ENCODE data around the gene GUK1.
"Not testable (repeated sequence)": the region's sequence is repeated elsewhere in the genome, so short reads cannot be mapped to it uniquely, and the experiment has no call there.

Gene GUK1

GRCh38 chr1:228110556-228110955 lies 29.5 kb upstream of the GUK1 start:
- peak overlapping the region; percentile 97; the same call in 1 of the 2 replicates for H3K4me2 ChIP-seq (ENCODE audit: low read depth, low read length)
- H3K27ac ChIP-seq (ENCODE audit: low read length), result no peak overlapping the region
- H3K4me1 ChIP-seq (ENCODE audit: low read length), result peaks cover 28% of the 10 kb centered on the region
- H2AFZ ChIP-seq (ENCODE audit: low read length), result no peak overlapping the region
- H3K9me3 ChIP-seq (replicated peaks; ENCODE audit: insufficient read depth, low read length), result no peaks in the 10 kb centered on the region
- no peaks in the 10 kb centered on the region for H4K20me1 ChIP-seq (ENCODE audit: insufficient read depth, low read length)
- peaks cover 42% of the 10 kb centered on the region for H3K79me2 ChIP-seq (ENCODE audit: low read length)
- H3K4me3 ChIP-seq (ENCODE audit: low read length), result no peak overlapping the region
- H3K27me3 ChIP-seq (replicated peaks; ENCODE audit: insufficient read depth, low read length), result no peaks in the 10 kb centered on the region
- H3F3A ChIP-seq (ENCODE audit: insufficient read depth, low read length), result peaks cover 19% of the 10 kb centered on the region
- no peak for DNase-seq
- H3K9ac ChIP-seq (ENCODE audit: low read length), result no peak overlapping the region
- 0 out of 2 replicates have a peak, but pooled peaks cover 3% of the 10 kb centered on the region for H3K36me3 ChIP-seq (replicated peaks; ENCODE audit: insufficient read depth, low read length)
- TF ChIP-seq EZH2 (optimal IDR thresholded peaks at IDR 0.05; ENCODE audit: low read depth, low read length) (no peak), EZH2phosphoT487 (IDR thresholded peaks at IDR 0.05; ENCODE audit: low read length) (no peak), CTCF (IDR thresholded peaks at IDR 0.05; ENCODE audit: low read length) (no peak)
- H3K9me2 ChIP-seq (replicated peaks; ENCODE audit: insufficient read depth, low read length), result no peaks in the 10 kb centered on the region

- not testable (repeated sequence) for H3K27me3 ChIP-seq (replicated peaks; ENCODE audit: insufficient read depth, low read length); H3K9ac ChIP-seq (ENCODE audit: low read length); H2AFZ ChIP-seq (ENCODE audit: low read length); H3K27ac ChIP-seq (ENCODE audit: low read length); H3K4me3 ChIP-seq (ENCODE audit: low read length); H4K20me1 ChIP-seq (ENCODE audit: insufficient read depth, low read length); H3K9me2 ChIP-seq (replicated peaks; ENCODE audit: insufficient read depth, low read length); DNase-seq; H3K36me3 ChIP-seq (replicated peaks; ENCODE audit: insufficient read depth, low read length); H3K9me3 ChIP-seq (replicated peaks; ENCODE audit: insufficient read depth, low read length)
- peak overlapping the region; percentile 54; the same call in 1 of the 2 replicates for H3K4me2 ChIP-seq (ENCODE audit: low read depth, low read length)
- peaks cover 28% of the 10 kb centered on the region for H3K4me1 ChIP-seq (ENCODE audit: low read length)
- peaks cover 42% of the 10 kb centered on the region for H3K79me2 ChIP-seq (ENCODE audit: low read length)
- H3F3A ChIP-seq (ENCODE audit: insufficient read depth, low read length), result peaks cover 19% of the 10 kb centered on the region
Observed at GRCh38 chr1:228111315-228111714, 28.8 kb upstream of the GUK1 start.

- Histone ChIP-seq H3K4me3 (ENCODE audit: low read length) (no peak overlapping the region), H3K9ac (ENCODE audit: low read length) (no peak overlapping the region), H3K4me1 (ENCODE audit: low read length) (peaks cover 28% of the 10 kb centered on the region), H3K79me2 (ENCODE audit: low read length) (peaks cover 33% of the 10 kb centered on the region), H3K9me2 (replicated peaks; ENCODE audit: insufficient read depth, low read length) (no peaks in the 10 kb centered on the region), H3K27ac (ENCODE audit: low read length) (peak overlapping the region; percentile 63; the same call in 1 of the 2 replicates), H2AFZ (ENCODE audit: low read length) (peak overlapping the region; percentile 38), H3F3A (ENCODE audit: insufficient read depth, low read length) (peaks cover 19% of the 10 kb centered on the region), H4K20me1 (ENCODE audit: insufficient read depth, low read length) (no peaks in the 10 kb centered on the region), H3K9me3 (replicated peaks; ENCODE audit: insufficient read depth, low read length) (no peaks in the 10 kb centered on the region), H3K4me2 (ENCODE audit: low read depth, low read length) (peak overlapping the region; percentile 54; the same call in 1 of the 2 replicates), H3K36me3 (replicated peaks; ENCODE audit: insufficient read depth, low read length) (0 out of 2 replicates have a peak, but pooled peaks cover 3% of the 10 kb centered on the region), H3K27me3 (replicated peaks; ENCODE audit: insufficient read depth, low read length) (no peaks in the 10 kb centered on the region)
- peak; percentile 96 for DNase-seq
- no peak for TF ChIP-seq EZH2 (optimal IDR thresholded peaks at IDR 0.05; ENCODE audit: low read depth, low read length)
- TF ChIP-seq EZH2phosphoT487 (IDR thresholded peaks at IDR 0.05; ENCODE audit: low read length), result no peak
- no peak for TF ChIP-seq CTCF (IDR thresholded peaks at IDR 0.05; ENCODE audit: low read length)
Observed at GRCh38 chr1:228112167-228112566, 27.9 kb upstream of the GUK1 start.

- Histone ChIP-seq H3K9me2 (replicated peaks; ENCODE audit: insufficient read depth, low read length) (no peaks in the 10 kb centered on the region), H3K4me1 (ENCODE audit: low read length) (peaks cover 26% of the 10 kb centered on the region), H3K9ac (ENCODE audit: low read length) (no peak overlapping the region), H3K27me3 (replicated peaks; ENCODE audit: insufficient read depth, low read length) (no peaks in the 10 kb centered on the region), H2AFZ (ENCODE audit: low read length) (peak overlapping the region; percentile 38), H3K4me2 (ENCODE audit: low read depth, low read length) (peak overlapping the region; percentile 54; the same call in 1 of the 2 replicates), H3K4me3 (ENCODE audit: low read length) (no peak overlapping the region), H3K9me3 (replicated peaks; ENCODE audit: insufficient read depth, low read length) (no peaks in the 10 kb centered on the region), H3K79me2 (ENCODE audit: low read length) (peaks cover 29% of the 10 kb centered on the region), H3K36me3 (replicated peaks; ENCODE audit: insufficient read depth, low read length) (0 out of 2 replicates have a peak, but pooled peaks cover under 1% of the 10 kb centered on the region), H4K20me1 (ENCODE audit: insufficient read depth, low read length) (no peaks in the 10 kb centered on the region), H3K27ac (ENCODE audit: low read length) (peak overlapping the region; percentile 63; the same call in 1 of the 2 replicates), H3F3A (ENCODE audit: insufficient read depth, low read length) (peaks cover 19% of the 10 kb centered on the region)
- no peak for DNase-seq
- TF ChIP-seq CTCF (IDR thresholded peaks at IDR 0.05; ENCODE audit: low read length) (no peak), EZH2phosphoT487 (IDR thresholded peaks at IDR 0.05; ENCODE audit: low read length) (no peak)
Observed at GRCh38 chr1:228112617-228113016, 27.5 kb upstream of the GUK1 start.
